NCI-H1436 (cell line): Measurements from ENCODE around the gene GALNT10.
A peak's percentile ranks its signal among the peaks of the same experiment; 100 is the strongest.

Source experiments
- DNase-seq: peaks from one replicate; lab custom pipeline; 2025; lab: John Stamatoyannopoulos, UW

Gene GALNT10

DNA sequence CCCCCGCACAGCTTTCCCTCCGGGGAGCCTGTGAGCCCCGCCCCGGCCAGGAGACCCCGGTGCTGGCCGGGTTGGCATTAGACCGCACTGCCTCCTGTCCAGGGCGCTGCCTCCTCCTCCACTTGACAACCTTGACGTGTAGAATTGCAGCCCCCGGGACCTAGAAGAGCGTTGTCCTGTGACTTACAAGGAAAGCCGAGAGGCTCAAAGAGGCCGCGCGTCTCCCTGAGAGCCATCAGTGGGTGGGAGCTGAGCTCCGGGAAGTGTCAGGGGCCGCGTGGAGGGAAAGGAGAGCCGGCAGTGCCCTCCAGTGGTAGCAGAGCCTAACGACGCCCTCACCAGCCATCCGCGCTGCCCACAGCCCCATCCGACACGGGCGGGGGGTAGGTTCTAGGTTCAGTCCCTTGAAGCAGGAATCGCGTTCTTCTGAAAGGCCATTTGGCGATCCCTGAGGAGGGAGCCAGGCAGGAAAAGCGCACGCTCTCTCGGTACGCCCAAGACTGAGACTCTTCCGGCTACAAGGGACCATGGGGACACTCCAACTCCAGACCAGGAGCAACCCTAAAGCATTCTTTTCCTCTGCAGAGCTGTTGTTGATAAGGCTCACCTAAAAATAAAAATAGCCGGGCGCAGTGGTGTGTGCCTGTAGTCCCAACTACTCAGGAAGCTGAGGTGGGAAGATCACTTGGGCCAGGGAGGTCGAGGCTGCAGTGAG lies 214.7 kb downstream of the GALNT10 start:
- peak; percentile 81 for DNase-seq

DNA sequence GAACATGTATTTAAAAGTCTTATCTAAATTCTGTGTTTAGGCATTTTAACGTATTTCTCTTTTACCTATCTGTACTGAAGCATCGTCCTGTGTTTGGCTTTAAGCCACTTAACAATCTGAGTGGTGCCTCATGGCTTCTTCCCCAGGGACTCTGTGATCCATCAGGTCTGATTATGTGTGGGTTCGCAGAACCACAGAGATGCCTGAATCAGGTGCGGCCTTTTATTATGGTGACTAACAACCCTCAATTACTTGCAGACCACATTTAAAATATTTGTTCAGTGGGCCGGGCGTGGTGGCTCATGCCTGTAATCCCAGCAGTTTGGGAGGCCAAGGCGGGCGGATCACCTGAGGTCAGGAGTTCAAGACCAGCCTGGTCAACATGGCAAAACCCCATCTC lies 215.7 kb downstream of the GALNT10 start:
- DNase-seq: no peak

- no peak for DNase-seq
Measured at GRCh38 chr5:154406826-154407225, 216.3 kb downstream of the GALNT10 start.

DNA sequence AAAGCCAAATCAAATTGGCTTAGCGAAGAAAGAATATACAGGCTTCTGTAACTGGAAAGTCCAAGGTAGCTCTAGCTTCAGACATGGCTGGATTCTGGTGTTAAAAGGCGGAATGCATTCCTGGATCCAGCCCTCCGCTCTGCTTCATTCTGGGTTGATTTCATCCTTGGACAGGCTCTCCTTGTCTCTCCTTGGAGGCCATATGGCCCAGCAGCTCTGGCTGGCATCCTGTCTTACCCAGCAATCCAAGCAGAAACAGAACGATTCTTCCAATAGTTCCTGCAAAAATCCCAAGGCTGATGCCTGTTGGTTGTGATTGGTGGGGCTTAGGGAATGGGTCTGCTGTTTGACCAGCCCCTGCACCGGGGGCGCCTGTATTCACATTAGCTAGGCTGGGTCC lies 218.3 kb downstream of the GALNT10 start:
- no peak for DNase-seq

- no peak for DNase-seq
Measured at GRCh38 chr5:154409230-154409840, 218.8 kb downstream of the GALNT10 start.

DNA sequence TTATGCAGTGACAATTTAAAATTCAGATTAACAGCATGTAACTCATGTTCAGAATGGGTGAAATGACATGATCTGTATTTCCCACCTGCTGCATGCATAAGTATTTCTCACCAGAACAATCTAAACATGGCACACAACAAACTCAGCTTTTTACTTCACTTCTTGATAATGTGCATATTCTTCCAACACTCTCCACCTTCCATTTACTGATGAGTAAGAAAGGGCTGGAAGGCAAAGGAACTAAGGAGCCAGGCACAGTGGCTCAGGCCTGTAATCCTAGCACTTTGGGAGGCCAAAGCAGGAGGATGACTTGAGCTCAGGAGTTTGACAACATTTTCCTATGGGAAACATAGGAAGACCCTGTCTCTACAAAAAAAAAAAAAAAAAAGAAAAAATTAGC lies 219.5 kb downstream of the GALNT10 start:
- no peak for DNase-seq

- no peak for DNase-seq
Measured at GRCh38 chr5:154410786-154411185, 220.3 kb downstream of the GALNT10 start.

DNA sequence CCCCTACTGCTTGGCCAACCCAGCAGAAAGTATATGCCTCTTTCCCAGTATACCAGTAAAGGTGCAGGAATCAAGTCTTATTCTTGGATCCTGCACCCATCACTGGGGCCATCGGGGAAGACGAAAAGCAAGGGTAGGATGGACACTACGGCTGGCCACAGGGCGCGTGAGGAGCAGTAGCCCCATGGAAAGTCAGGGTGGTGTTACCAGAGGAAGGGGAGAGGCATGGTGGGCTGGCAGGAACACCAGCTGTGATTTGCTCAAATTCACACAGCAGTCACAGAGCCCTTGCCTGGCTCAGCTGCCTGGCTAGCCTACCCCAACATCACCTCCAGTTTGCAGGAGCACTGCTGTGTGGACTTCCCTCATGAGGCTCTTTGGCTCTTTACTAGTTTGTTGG lies 220.8 kb downstream of the GALNT10 start:
- no peak for DNase-seq

GRCh38 chr5:154412316-154412715 lies 221.8 kb downstream of the GALNT10 start:
- no peak for DNase-seq

- DNase-seq: no peak
Measured at GRCh38 chr5:154412925-154413324, 222.4 kb downstream of the GALNT10 start.

GRCh38 chr5:154415114-154415513 lies 224.6 kb downstream of the GALNT10 start:
- no peak for DNase-seq

DNA sequence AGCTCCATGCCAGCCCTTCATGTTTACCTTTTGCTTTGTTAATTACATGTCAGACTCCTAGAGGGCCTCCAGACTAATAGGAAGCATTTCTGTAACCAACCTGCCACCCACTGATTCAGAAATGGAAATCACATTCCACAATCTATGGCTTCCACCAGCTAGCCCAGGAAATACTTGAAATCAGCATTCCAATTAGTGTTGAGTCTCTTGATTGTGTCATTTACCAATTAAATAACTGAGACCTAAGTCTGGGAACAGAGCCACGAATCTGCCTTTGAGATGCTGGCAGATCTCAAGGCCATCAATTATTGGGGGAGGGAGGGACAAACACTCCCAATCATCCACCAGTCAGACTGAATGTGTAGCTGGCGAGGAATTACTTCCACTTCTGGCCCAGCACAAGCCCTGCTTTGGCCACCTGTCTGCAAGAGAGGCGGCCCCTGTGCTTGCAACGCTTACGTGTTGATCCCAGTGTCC lies 227.8 kb downstream of the GALNT10 start:
- no peak for DNase-seq

DNA sequence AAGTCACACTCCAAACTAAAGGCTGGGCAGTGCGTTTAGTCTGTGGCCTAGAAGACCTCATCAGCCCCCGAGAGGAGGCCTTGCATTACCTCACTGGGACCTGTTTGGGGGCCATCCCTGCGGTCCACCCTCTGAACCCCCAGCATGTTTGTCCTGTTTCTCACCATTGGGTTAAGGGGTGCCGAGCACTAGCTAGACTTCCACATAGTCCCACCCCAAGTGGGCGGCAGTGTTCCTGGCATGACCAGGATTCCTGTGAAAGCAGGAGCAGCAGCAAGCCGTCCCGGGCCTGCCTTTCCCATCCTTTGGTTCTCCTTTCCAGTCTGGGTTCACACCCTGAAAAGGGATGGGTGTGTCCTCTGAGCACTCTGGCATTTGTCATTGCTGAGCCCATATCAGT lies 228.7 kb downstream of the GALNT10 start:
- no peak for DNase-seq

- DNase-seq: no peak
Measured at GRCh38 chr5:154421868-154422267, 231.3 kb downstream of the GALNT10 start.

- DNase-seq: no peak
Measured at GRCh38 chr5:154422298-154422697, 231.8 kb downstream of the GALNT10 start.

DNA sequence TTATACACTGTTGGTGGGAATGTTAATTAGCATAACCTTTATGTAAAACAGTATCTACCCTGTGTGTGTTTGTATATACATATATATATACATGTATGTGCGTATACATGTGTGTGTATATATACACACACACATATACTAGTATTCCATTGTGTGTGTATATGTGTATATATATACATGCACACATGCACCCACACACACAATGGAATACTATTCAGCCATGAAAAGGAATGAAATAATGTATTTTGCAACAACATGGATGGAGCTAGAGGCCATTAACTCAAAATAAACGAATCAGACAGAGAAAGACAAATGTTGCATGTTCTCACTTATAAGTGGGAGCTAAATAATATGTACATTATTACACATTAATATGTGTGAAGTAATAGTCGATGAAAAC lies 237.7 kb downstream of the GALNT10 start:
- no peak for DNase-seq

GRCh38 chr5:154429341-154429740 lies 238.8 kb downstream of the GALNT10 start:
- DNase-seq: no peak

DNA sequence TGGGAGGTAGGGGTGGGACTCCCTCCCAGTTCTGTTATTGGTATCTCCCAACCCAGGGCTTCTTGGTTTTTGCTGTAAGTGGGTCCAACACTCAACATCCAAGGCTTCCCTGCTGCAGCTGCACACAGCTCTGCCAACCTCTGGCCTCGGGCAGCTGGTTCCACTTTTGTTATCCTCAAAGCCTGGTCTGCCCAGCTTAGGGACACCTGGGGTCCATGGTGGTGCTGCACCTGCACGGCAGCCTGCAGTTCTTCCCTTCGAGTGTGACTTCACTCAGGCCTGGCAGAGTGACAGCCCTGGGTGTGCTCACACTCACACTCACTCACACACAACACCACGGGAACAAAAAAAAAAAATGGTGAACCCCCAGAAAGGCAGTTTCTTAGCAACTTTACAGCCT lies 239.9 kb downstream of the GALNT10 start:
- DNase-seq: no peak

- no peak for DNase-seq
Measured at GRCh38 chr5:154430961-154431630, 240.6 kb downstream of the GALNT10 start.

DNA sequence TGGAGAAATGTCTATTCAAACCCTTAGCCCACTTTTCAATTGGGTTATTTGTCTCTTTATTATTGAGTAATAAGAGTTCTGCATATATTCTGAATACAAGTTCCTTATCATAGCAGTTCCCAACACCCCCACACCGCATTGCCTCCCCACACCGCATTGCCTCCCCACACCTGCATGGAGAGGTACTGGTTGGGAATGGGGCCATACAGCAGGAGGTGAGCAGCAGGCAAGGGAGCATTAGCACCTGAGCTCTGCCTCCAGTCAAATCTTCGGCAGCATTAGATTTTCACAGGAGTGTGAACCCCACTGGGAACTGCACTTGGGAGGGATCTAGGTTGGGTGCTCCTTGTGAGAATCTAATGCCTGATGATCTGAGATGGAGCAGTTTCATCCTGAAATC lies 244.7 kb downstream of the GALNT10 start:
- DNase-seq: no peak

DNA sequence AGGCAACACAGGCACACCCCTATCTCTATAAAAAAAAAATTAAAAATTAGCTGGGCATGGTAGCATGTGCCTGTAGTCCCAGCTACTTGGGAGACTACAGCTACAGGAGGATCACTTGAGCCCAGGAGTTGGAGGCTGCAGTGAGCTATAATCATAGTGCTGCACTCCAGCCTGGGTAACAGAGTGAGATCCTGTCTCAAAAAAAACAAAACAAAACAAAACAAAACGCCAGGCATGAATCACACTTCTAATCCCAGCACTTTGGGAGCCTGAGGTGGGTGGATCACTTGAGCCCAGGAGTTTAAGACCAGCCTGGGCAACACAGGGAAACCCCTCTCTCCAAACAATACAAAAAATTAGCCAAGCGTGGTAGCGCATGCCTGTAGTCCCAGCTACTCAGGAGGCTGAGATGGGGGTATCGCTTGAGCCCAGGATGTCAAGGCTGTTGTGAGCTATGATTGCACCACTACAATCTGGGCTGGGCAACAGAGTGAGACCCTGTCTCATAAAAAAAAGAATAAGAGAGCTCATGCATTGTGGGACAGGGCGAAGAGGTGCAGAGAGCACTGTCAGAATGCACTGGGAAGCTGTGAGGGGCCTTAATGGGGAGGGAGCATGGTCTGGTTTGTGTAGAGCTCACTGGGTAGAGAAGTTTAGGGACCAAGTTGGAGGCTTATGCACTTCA lies 246.9 kb downstream of the GALNT10 start:
- no peak for DNase-seq

- no peak for DNase-seq
Measured at GRCh38 chr5:154440540-154440939, 250.0 kb downstream of the GALNT10 start.

DNA sequence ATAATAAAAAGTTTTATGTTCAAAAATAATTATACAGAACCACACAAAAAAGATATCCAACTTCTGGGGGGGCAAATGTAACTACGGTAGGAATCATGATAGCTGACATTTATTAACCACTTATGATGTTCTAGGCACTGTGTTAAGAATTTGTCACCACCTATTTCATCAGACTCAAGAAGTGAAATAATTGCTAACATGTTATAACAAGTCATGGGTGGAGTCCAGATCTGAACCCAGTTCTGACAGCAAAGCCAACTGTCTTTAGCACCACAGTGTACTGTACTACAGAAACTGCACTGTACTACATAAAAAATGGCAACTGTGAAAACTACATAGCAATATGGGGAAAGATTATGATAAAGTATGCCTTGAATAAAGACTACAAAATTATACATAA lies 252.3 kb downstream of the GALNT10 start:
- no peak for DNase-seq
